Endothelial cell of umbilical vein (primary cell): ENCODE measurements around the gene TRRAP.

Experiments
- EZH2 ChIP-seq: IDR thresholded peaks from 2 replicates; pipeline ENCODE4 v1.6.1; 2012; ENCODE audit warnings: borderline replicate concordance, low read depth, mild to moderate bottlenecking, moderate library complexity, low read length, inconsistent platforms; ENCODE audit not compliant: severe bottlenecking
- MYC ChIP-seq: IDR thresholded peaks from one replicate; pipeline ENCODE4 v1.6.1; 2011; ENCODE audit warnings: mild to moderate bottlenecking, low read depth, low read length
- POLR2A ChIP-seq: IDR thresholded peaks from 2 replicates; pipeline ENCODE4 v1.6.1; 2012; ENCODE audit warnings: low read depth, mild to moderate bottlenecking, control low read depth, low read length
- TF ChIP-seq, protein P1 (sequence below), 2 donors: IDR thresholded peaks; 1 replicate in 1 of 2; 2 replicates in 1 of 2; pipeline ENCODE4 v1.5.1; 2011; ENCODE audit warnings: low read length in 2 of 2, mild to moderate bottlenecking in 2 of 2, moderate library complexity in 2 of 2, control low read depth in 1 of 2, inconsistent platforms in 1 of 2, low read depth in 1 of 2; ENCODE audit not compliant: insufficient read depth in 1 of 2; ENCODE audit errors: extremely low read depth in 1 of 2

DNA sequence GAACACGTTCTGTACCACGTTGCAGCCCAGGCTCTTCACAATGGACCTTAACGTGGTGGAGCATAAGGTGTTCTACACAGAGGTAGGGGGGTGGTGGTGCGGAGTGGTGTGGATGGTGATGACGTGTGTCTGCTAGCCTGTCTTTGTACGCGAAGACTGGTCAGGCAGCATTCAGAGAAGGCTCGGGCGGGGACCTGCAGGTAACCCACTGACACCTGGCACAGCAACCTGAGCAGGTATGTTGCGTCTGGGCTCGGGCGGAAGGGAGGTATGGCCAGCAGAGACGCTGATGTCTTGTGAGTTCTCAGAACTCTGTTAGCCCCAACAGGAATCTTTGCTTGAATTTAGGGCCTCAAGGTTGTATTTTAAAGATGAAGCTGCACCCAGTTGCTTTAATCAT lies 55.0 kb downstream of the TRRAP start:
- TF ChIP-seq, protein P1, sequence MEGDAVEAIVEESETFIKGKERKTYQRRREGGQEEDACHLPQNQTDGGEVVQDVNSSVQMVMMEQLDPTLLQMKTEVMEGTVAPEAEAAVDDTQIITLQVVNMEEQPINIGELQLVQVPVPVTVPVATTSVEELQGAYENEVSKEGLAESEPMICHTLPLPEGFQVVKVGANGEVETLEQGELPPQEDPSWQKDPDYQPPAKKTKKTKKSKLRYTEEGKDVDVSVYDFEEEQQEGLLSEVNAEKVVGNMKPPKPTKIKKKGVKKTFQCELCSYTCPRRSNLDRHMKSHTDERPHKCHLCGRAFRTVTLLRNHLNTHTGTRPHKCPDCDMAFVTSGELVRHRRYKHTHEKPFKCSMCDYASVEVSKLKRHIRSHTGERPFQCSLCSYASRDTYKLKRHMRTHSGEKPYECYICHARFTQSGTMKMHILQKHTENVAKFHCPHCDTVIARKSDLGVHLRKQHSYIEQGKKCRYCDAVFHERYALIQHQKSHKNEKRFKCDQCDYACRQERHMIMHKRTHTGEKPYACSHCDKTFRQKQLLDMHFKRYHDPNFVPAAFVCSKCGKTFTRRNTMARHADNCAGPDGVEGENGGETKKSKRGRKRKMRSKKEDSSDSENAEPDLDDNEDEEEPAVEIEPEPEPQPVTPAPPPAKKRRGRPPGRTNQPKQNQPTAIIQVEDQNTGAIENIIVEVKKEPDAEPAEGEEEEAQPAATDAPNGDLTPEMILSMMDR (IDR thresholded peaks at IDR 0.05; ENCODE audit: extremely low read depth in 1 of 2, insufficient read depth in 1 of 2, low read depth in 1 of 2, low read length in 2 of 2), result no peak
- TF ChIP-seq POLR2A (no peak), MYC (no peak), EZH2 (no peak)
